ENCODE results near the gene PROX1. TPM values are rescaled to one million over a fixed set of nuclear protein-coding genes. Genes with fewer than 3 reads are reported as not detected.

PROX1 gene
- total RNA-seq, 1 experiment from 2014 or later: 3.8 TPM

DNA sequence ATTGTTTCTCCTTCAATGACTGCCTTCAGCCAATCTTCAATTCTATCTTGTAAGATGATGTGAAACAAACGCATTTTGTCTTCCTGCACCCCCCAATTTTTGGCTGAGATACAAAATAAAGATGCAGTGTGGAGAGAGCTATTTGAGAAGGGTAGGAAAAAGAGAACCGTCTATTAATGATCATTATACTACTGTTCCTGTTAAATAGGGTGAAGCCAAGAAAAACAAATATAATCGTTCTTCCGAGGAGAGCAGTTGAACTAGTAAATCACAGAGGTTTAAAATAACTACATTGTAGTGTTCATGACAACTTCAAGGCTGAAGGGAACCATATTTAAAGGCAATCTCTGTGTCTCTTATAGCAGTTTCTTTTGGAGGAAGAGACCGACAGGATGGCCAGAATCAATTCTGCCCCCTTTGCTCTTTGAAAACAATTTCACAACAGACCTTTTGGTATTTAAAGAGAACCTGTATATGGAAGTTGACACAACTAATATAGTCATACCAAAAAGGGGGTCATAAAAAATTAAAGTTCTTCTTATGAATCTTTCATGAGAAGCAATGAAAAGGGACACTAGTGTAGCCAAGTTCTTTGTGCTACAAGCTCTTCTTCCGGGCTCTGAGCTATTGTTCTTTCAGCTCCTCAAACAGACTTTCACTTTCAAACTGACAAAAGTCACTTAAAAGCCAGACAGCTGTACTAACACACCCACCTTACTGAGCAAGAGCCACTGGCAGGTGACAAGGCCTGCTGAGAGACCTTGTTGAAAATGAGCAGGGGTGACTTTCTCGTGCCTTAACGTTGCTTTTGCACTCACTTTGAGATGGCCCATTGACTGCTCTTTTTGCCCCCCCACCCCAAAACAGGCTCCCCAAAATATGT is 30.9 kb downstream of the PROX1 start:
- DNase-seq (ENCODE audit: low spot score) (no peak), ATAC-seq (no peak)
- Mint-ChIP-seq H3K27ac (no peak overlapping the region), H3K36me3 (no peaks in the 10 kb centered on the region), H3K9me3 (no peaks in the 10 kb centered on the region), H3K27me3 (ENCODE audit: low read depth) (no peaks in the 10 kb centered on the region), H3K4me1 (peaks cover 39% of the 10 kb centered on the region), H3K4me3 (no peak overlapping the region)
- ChIA-PET POLR2A (interaction anchor here (0.6 to 1.1 kb wide), 2 partner anchors 8 to 83 kb away, joined by 3 read pairs; no protein-coding TSS in a partner anchor), CTCF (no interaction called here)
- no peak for TF ChIP-seq MYBL2 (CRISPR knock-in tag; IDR thresholded peaks at IDR 0.05)
- TF ChIP-seq KAT7 (CRISPR knock-in tag; IDR thresholded peaks at IDR 0.05; ENCODE audit: borderline replicate concordance): no peak
- TF ChIP-seq SMAD3 (CRISPR knock-in tag; IDR thresholded peaks at IDR 0.05; ENCODE audit: borderline replicate concordance): no peak
- TF ChIP-seq CTCF (IDR thresholded peaks at IDR 0.05): no peak
- no peak for TF ChIP-seq ELF4 (CRISPR knock-in tag; IDR thresholded peaks at IDR 0.05; ENCODE audit: low read depth)
- TF ChIP-seq, protein P1, sequence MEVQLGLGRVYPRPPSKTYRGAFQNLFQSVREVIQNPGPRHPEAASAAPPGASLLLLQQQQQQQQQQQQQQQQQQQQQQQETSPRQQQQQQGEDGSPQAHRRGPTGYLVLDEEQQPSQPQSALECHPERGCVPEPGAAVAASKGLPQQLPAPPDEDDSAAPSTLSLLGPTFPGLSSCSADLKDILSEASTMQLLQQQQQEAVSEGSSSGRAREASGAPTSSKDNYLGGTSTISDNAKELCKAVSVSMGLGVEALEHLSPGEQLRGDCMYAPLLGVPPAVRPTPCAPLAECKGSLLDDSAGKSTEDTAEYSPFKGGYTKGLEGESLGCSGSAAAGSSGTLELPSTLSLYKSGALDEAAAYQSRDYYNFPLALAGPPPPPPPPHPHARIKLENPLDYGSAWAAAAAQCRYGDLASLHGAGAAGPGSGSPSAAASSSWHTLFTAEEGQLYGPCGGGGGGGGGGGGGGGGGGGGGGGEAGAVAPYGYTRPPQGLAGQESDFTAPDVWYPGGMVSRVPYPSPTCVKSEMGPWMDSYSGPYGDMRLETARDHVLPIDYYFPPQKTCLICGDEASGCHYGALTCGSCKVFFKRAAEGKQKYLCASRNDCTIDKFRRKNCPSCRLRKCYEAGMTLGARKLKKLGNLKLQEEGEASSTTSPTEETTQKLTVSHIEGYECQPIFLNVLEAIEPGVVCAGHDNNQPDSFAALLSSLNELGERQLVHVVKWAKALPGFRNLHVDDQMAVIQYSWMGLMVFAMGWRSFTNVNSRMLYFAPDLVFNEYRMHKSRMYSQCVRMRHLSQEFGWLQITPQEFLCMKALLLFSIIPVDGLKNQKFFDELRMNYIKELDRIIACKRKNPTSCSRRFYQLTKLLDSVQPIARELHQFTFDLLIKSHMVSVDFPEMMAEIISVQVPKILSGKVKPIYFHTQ (CRISPR knock-in tag; IDR thresholded peaks at IDR 0.05): no peak
- TF ChIP-seq USF2 (CRISPR knock-in tag; IDR thresholded peaks at IDR 0.05): no peak
- TF ChIP-seq E2F5 (CRISPR knock-in tag; IDR thresholded peaks at IDR 0.05): no peak
- no peak for TF ChIP-seq ZNF532 (CRISPR knock-in tag; IDR thresholded peaks at IDR 0.05; ENCODE audit: borderline replicate concordance)
- no peak for TF ChIP-seq ETV6 (CRISPR knock-in tag; IDR thresholded peaks at IDR 0.05)

- CTCF ChIA-PET: no interaction called here
- POLR2A ChIA-PET: no interaction called here
- DNase-seq (ENCODE audit: low spot score): no peak
- Mint-ChIP-seq H3K9me3 (no peaks in the 10 kb centered on the region), H3K4me3 (no peak overlapping the region), H3K4me1 (peaks cover 39% of the 10 kb centered on the region), H3K36me3 (no peaks in the 10 kb centered on the region), H3K27ac (no peak overlapping the region), H3K27me3 (ENCODE audit: low read depth) (no peaks in the 10 kb centered on the region)
- no peak for ATAC-seq
- TF ChIP-seq GTF2I (CRISPR knock-in tag; conservative IDR thresholded peaks at IDR 0.05) (no peak), CREB1 (CRISPR knock-in tag; IDR thresholded peaks at IDR 0.05) (no peak), ZNF317 (CRISPR knock-in tag; IDR thresholded peaks at IDR 0.05; ENCODE audit: borderline replicate concordance, low read depth) (no peak), ZNF425 (CRISPR knock-in tag; conservative IDR thresholded peaks at IDR 0.05) (no peak), EMX1 (CRISPR knock-in tag; IDR thresholded peaks at IDR 0.05) (no peak), FOXP4 (CRISPR knock-in tag; IDR thresholded peaks at IDR 0.05) (no peak)
These were observed 31.7 kb downstream of the PROX1 start for GRCh38 chr1:214019499-214019898.

Data from WTC11 (cell line).